DND-41 (cell line): ENCODE measurements around the gene SOX5.

Source experiments
- EZH2 ChIP-seq: IDR thresholded peaks from 3 replicates; pipeline ENCODE4 v1.6.1; 2012; ENCODE audit warnings: borderline replicate concordance, low read depth, mild to moderate bottlenecking, moderate library complexity, low read length, inconsistent platforms; ENCODE audit not compliant: severe bottlenecking
- TF ChIP-seq, protein P1 (sequence below): IDR thresholded peaks from 2 replicates; pipeline ENCODE4 v1.5.1; 2012; ENCODE audit warnings: borderline replicate concordance, low read length, moderate library complexity, mild to moderate bottlenecking; ENCODE audit not compliant: poor library complexity, severe bottlenecking; ENCODE audit errors: extremely low read depth

DNA sequence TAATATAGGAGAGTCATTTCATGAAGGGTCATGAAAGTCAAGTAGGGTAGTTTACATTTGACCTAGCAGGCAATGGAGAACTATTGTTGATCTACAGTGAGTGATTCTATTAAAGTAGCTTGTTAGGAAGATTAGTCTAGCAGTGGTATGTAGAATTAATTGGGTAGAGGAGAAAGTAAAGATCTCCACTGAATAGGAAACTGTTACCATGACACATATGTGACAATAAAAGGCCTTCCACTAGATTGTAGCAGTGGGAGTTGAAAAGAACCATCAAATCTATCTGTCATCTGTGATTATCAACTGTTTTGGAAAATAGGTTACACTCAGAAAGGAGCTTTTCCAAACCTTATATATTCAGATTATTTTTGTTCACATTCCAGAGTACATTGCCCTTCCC, 92.3 kb downstream of the SOX5 start:
- TF ChIP-seq, protein P1, sequence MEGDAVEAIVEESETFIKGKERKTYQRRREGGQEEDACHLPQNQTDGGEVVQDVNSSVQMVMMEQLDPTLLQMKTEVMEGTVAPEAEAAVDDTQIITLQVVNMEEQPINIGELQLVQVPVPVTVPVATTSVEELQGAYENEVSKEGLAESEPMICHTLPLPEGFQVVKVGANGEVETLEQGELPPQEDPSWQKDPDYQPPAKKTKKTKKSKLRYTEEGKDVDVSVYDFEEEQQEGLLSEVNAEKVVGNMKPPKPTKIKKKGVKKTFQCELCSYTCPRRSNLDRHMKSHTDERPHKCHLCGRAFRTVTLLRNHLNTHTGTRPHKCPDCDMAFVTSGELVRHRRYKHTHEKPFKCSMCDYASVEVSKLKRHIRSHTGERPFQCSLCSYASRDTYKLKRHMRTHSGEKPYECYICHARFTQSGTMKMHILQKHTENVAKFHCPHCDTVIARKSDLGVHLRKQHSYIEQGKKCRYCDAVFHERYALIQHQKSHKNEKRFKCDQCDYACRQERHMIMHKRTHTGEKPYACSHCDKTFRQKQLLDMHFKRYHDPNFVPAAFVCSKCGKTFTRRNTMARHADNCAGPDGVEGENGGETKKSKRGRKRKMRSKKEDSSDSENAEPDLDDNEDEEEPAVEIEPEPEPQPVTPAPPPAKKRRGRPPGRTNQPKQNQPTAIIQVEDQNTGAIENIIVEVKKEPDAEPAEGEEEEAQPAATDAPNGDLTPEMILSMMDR, result no peak
- no peak for TF ChIP-seq EZH2
